Measurements from ENCODE around the gene QRSL1. TPM values are rescaled to one million over a fixed set of nuclear protein-coding genes. Genes with fewer than 3 reads are reported as not detected.

Gene QRSL1
- total and polyA plus RNA-seq, 9 of the 15 experiments (the other 6 are each of a cell fraction or from before 2014, with no cell fraction given) = 14.6 to 31.5 (median 23.0) TPM

- TF ChIP-seq SFPQ (IDR thresholded peaks at IDR 0.05; ENCODE audit: low read depth, low read length) (no peak), ZBTB7A (IDR thresholded peaks at IDR 0.05; ENCODE audit: borderline replicate concordance, control insufficient read depth, low read depth, low read length) (no peak)
Observed at GRCh38 chr6:106693418-106693817, 64.0 kb downstream of the QRSL1 start (continued).

- no peaks in the 10 kb centered on the region for H3K79me2 ChIP-seq (ENCODE audit: control insufficient read depth, insufficient read depth, low read length)
- H3K4me3 ChIP-seq = no peak overlapping the region
- DNase-seq (ENCODE audit: extremely low read depth in 1 of 4, low spot score in 3 of 4) = no peak
- peaks cover 7 to 10% of the 10 kb centered on the region in 2 experiments; a peak in 3 of 5 replicates for H3K27me3 ChIP-seq (ENCODE audit: control insufficient read depth in 2 of 2, insufficient read depth in 2 of 2, low read length in 2 of 2)
- intact Hi-C loops (cut with micrococcal nuclease) (no loop called here), in situ Hi-C loops (cut with MboI) (no loop called here)
- no peaks in the 10 kb centered on the region for H3K9me1 ChIP-seq (ENCODE audit: control insufficient read depth, insufficient read depth, low read length)
- no peaks in the 10 kb centered on the region for H3K36me3 ChIP-seq (ENCODE audit: control insufficient read depth, insufficient read depth, low read length)
- CTCF ChIA-PET (ENCODE audit: low intra/inter-chr PET ratio) = no interaction called here
- H3K4me2 ChIP-seq (ENCODE audit: insufficient read depth, low read length) = no peak overlapping the region
- no peak overlapping the region for H3K27ac ChIP-seq (ENCODE audit: extremely low read depth, low read depth, low read length)
- no peak overlapping the region for H3K9ac ChIP-seq (ENCODE audit: insufficient read depth in 1 of 2, low read depth in 2 of 2, low read length in 2 of 2)
- FAIRE-seq = no peak
- no peak for TF ChIP-seq ZKSCAN8 (CRISPR knock-in tag; IDR thresholded peaks at IDR 0.05)
- POLR2A ChIA-PET = interaction anchor here (1.0 to 2.3 kb wide), 5 partner anchors 8 to 16 kb away, joined by 3 to 7 read pairs (median 3); no protein-coding TSS in a partner anchor
- H3K9me3 ChIP-seq (replicated peaks; ENCODE audit: control insufficient read depth, insufficient read depth, low read depth, low read length) = no peaks in the 10 kb centered on the region
- ATAC-seq = no peak
- no peaks in the 10 kb centered on the region for H4K20me1 ChIP-seq (replicated peaks; ENCODE audit: control insufficient read depth, insufficient read depth, low read length)
- no TSS peak for BruUV-seq (replicated peaks)
- H2AFZ ChIP-seq (ENCODE audit: low read depth, low read length) = no peak overlapping the region
- H3K4me1 ChIP-seq (replicated peaks in 1 of 2; ENCODE audit: control insufficient read depth in 2 of 2, insufficient read depth in 2 of 2, low read length in 2 of 2) = no peaks in the 10 kb centered on the region
- 11% methylated on average over 8 of the region's 8 CpGs for whole genome bisulfite sequencing (ENCODE audit: insufficient coverage, low coverage, missing lambda C conversion rate)
Observed at GRCh38 chr6:106694343-106694742, 65.0 kb downstream of the QRSL1 start.

Measured in K562 (cell line).